CD8-positive, alpha-beta memory T cell (primary cell): ENCODE data around the gene EYA2. TPM values are rescaled to one million over a fixed set of nuclear protein-coding genes. Genes with fewer than 3 reads are reported as not detected.

Experiments
- CTCF ChIA-PET: fragments of 350-600 bp; sonication (Branson Sonifier 250); formaldehyde crosslinking; loops from one replicate; lab custom pipeline; 2021; ENCODE audit warnings: antibody characterized with exemption; lab: Charles Lee
- POLR2A ChIA-PET: fragments of 350-600 bp; sonication (Branson Sonifier 250); formaldehyde crosslinking; loops from one replicate; lab custom pipeline; 2021; ENCODE audit warnings: antibody characterized with exemption; lab: Charles Lee
- DNase-seq, 5 donors: peaks; one replicate each; pipeline versions ENCODE4 v3.0.0 to v3.0.0-alpha.2; 2020 to 2022; ENCODE audit warnings: mixed read lengths in 1 of 5
- H3K27ac ChIP-seq: one replicate; pipeline ENCODE4 v1.7.0; 2013; ENCODE audit warnings: low read depth, mild to moderate bottlenecking, low read length, moderate library complexity
- H3K27me3 ChIP-seq: 2 replicates; pipeline ENCODE4 v1.7.0; 2013; ENCODE audit warnings: low read length, mild to moderate bottlenecking; ENCODE audit not compliant: insufficient read depth, poor library complexity, severe bottlenecking
- H3K36me3 ChIP-seq: 2 replicates; pipeline ENCODE4 v1.7.0; 2013; ENCODE audit warnings: mild to moderate bottlenecking, low read length, moderate library complexity; ENCODE audit not compliant: insufficient read depth
- H3K4me1 ChIP-seq: 2 replicates; pipeline ENCODE4 v1.7.0; 2013; ENCODE audit warnings: mild to moderate bottlenecking, low read length, moderate library complexity; ENCODE audit not compliant: insufficient read depth
- H3K4me3 ChIP-seq: 2 replicates; pipeline ENCODE4 v1.7.0; 2013; ENCODE audit warnings: mild to moderate bottlenecking, low read length
- H3K9me3 ChIP-seq: 2 replicates; pipeline ENCODE4 v1.7.0; 2013; ENCODE audit warnings: mild to moderate bottlenecking, low read length
- H3K27ac Mint-ChIP-seq, 8 donors: one replicate each; pipeline ENCODE4 v1.8.0; 2020 to 2021; ENCODE audit warnings: mixed read lengths in 8 of 8, mild to moderate bottlenecking in 6 of 8, inconsistent platforms in 3 of 8, moderate library complexity in 3 of 8
- H3K27me3 Mint-ChIP-seq, 2 donors: one replicate each; pipeline ENCODE4 v1.8.0; 2020 to 2021; ENCODE audit warnings: mixed read lengths in 2 of 2, mild to moderate bottlenecking in 1 of 2, moderate library complexity in 1 of 2
- H3K36me3 Mint-ChIP-seq, 3 donors: one replicate each; pipeline ENCODE4 v1.8.0; 2020 to 2021; ENCODE audit warnings: mixed read lengths in 3 of 3, inconsistent platforms in 1 of 3, mild to moderate bottlenecking in 1 of 3
- H3K4me1 Mint-ChIP-seq, 3 donors: one replicate each; pipeline ENCODE4 v1.8.0; 2020 to 2021; ENCODE audit warnings: mixed read lengths in 3 of 3, inconsistent platforms in 1 of 3, mild to moderate bottlenecking in 1 of 3
- H3K4me3 Mint-ChIP-seq, 7 donors: one replicate each; pipeline ENCODE4 v1.8.0; 2020 to 2021; ENCODE audit warnings: mixed read lengths in 7 of 7, mild to moderate bottlenecking in 6 of 7, moderate library complexity in 4 of 7, inconsistent platforms in 2 of 7
- H3K9me3 Mint-ChIP-seq, 5 donors: one replicate each; pipeline ENCODE4 v1.8.0; 2020 to 2022; ENCODE audit warnings: mixed read lengths in 5 of 5, mild to moderate bottlenecking in 3 of 5, moderate library complexity in 2 of 5, inconsistent platforms in 1 of 5
- polyA plus RNA-seq: library from polyadenylated mRNA; unstranded; fragments of 300-500 nt; fragmentation: Illumina TruSeq; gene quantifications from one replicate; pipeline ENCODE4 v1.2.3, GENCODE V29; 2021
- total RNA-seq, 2 experiments: library from RNA; stranded (reverse); gene quantifications; one replicate each; pipeline ENCODE4 v1.2.3, GENCODE V29; 2021

Gene EYA2
- total and polyA plus RNA-seq, 3 experiments from 2014 or later: not detected

DNA sequence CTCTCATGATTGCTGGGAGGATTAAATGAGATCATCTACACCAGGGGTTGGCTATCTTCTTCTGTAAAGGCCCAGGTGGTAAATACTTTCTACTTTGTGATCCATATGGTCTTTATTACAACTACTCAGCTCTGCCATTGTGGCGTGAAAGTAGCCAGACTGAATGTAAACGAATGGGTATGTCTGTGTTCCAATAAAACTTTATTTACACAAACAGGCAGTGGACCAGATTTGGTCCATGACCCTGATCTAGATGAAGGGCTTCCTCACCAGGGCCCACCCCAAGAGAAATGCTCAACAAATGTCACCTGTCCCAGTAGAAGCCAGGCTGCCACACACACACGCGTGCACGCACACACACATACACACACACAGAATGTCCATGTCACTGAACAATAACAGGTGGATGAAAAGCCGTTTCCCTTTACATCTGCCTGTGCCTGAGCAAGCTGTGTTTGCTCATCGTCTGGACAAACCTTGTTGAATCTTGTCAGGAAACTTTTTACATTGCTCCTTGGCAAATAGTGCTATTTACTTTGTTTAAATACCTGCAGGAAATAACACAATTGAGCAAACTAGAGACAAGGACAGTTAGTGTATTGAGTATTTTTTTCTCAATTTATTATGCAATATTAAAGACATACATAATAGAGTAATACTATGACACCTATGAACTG, 114.3 kb downstream of the EYA2 start:
- Mint-ChIP-seq H3K4me3 (no peak overlapping the region), H3K36me3 (no peaks in the 10 kb centered on the region), H3K4me1 (no peaks in the 10 kb centered on the region), H3K9me3 (peaks cover 0 to 5% (median 2%) of the 10 kb centered on the region in 5 donors), H3K27me3 (peaks cover 14 to 19% of the 10 kb centered on the region in 2 donors), H3K27ac (no peak overlapping the region)
- POLR2A ChIA-PET: no interaction called here
- no peak overlapping the region for H3K27ac ChIP-seq
- no peaks in the 10 kb centered on the region for H3K36me3 ChIP-seq
- H3K27me3 ChIP-seq: no peaks in the 10 kb centered on the region
- DNase-seq: no peak
- H3K4me3 ChIP-seq: no peak overlapping the region
- no peaks in the 10 kb centered on the region for H3K4me1 ChIP-seq
- no peaks in the 10 kb centered on the region for H3K9me3 ChIP-seq
- CTCF ChIA-PET: no interaction called here

DNA sequence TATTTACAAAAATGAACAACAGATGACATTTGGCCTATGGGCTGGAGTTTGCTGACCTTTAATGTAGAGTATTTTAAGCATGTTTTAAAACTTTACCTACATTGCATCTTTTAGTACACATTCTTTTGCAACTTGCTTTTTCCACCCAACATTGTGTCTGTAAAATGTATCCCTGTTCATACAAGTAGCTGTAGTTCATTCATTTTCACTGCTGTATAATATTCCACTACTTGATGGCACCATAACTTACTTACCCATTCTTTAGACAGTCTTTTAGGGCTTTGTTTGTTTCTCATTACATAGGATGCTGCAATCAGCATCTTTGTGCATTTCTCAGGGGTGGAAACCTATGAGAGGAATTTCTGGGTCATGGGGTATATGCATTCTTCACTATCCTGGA, 115.1 kb downstream of the EYA2 start:
- Histone ChIP-seq H3K36me3 (no peaks in the 10 kb centered on the region), H3K4me3 (no peak overlapping the region), H3K27ac (no peak overlapping the region), H3K27me3 (no peaks in the 10 kb centered on the region), H3K9me3 (no peaks in the 10 kb centered on the region), H3K4me1 (no peaks in the 10 kb centered on the region)
- no peaks in the 10 kb centered on the region for H3K4me1 Mint-ChIP-seq
- H3K36me3 Mint-ChIP-seq: no peaks in the 10 kb centered on the region
- no peak overlapping the region for H3K4me3 Mint-ChIP-seq
- H3K9me3 Mint-ChIP-seq: peaks cover 0 to 5% (median 1%) of the 10 kb centered on the region in 5 donors
- CTCF ChIA-PET: no interaction called here
- H3K27me3 Mint-ChIP-seq: peaks cover 13 to 14% of the 10 kb centered on the region in 2 donors
- POLR2A ChIA-PET: no interaction called here
- DNase-seq: no peak
- H3K27ac Mint-ChIP-seq: no peak overlapping the region

DNA sequence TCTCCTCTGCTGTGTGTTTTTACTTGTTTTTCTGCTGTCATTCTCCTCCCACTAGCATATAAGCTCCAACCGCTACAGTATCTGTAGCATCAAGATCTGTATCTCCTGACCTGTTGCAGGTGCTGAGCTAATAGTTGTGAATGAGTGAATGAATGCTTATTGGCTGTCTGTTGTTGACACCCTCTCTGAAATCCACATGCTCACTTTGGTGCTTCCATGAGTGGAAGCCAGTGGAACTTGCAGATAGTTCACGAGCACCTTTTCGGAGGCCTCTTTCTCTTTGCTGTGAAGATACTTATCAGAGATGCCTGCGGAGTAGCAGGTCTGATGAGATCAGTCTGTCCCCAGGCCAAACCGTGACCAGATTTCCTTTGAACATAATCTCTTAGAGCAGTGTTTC, 117.3 kb downstream of the EYA2 start:
- H3K4me3 ChIP-seq: no peak overlapping the region
- CTCF ChIA-PET: no interaction called here
- H3K27ac ChIP-seq: no peak overlapping the region
- Mint-ChIP-seq H3K9me3 (peaks cover 0 to 4% (median 0%) of the 10 kb centered on the region in 5 donors), H3K36me3 (no peaks in the 10 kb centered on the region), H3K27ac (no peak overlapping the region), H3K27me3 (peaks cover 6 to 12% of the 10 kb centered on the region in 2 donors), H3K4me3 (no peak overlapping the region), H3K4me1 (no peaks in the 10 kb centered on the region)
- DNase-seq: no peak
- no peaks in the 10 kb centered on the region for H3K36me3 ChIP-seq
- no peaks in the 10 kb centered on the region for H3K4me1 ChIP-seq
- no peaks in the 10 kb centered on the region for H3K27me3 ChIP-seq
- no peaks in the 10 kb centered on the region for H3K9me3 ChIP-seq
- POLR2A ChIA-PET: no interaction called here

DNA sequence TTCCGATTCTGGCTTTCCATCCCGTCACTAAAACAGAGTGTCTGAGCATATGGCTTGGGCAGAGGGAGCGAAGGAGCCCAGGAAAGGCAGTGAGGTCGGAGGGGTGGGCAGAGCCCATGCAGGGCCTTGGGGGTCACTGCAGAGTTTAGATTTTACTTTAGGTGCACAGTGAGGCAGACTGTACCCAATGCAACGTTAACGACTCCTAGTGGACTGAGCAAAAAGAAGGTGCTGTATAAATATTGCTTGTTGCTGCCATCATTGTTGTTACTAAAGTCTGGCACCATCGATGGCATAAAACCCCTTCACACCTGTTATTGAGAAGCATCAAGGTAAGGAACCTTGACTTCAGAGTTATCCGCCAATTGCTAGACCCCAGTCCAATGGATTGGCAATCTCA, 119.0 kb downstream of the EYA2 start:
- CTCF ChIA-PET: no interaction called here
- no peaks in the 10 kb centered on the region for H3K4me1 Mint-ChIP-seq
- POLR2A ChIA-PET: no interaction called here
- H3K9me3 Mint-ChIP-seq: peaks cover 0 to 2% (median 0%) of the 10 kb centered on the region in 5 donors
- Histone ChIP-seq H3K27me3 (no peaks in the 10 kb centered on the region), H3K4me3 (no peak overlapping the region), H3K27ac (no peak overlapping the region), H3K9me3 (no peaks in the 10 kb centered on the region), H3K4me1 (no peaks in the 10 kb centered on the region), H3K36me3 (no peaks in the 10 kb centered on the region)
- DNase-seq: no peak
- H3K27me3 Mint-ChIP-seq: peaks cover 9 to 14% of the 10 kb centered on the region in 2 donors
- no peak overlapping the region for H3K27ac Mint-ChIP-seq
- H3K4me3 Mint-ChIP-seq: no peak overlapping the region
- H3K36me3 Mint-ChIP-seq: no peaks in the 10 kb centered on the region

DNA sequence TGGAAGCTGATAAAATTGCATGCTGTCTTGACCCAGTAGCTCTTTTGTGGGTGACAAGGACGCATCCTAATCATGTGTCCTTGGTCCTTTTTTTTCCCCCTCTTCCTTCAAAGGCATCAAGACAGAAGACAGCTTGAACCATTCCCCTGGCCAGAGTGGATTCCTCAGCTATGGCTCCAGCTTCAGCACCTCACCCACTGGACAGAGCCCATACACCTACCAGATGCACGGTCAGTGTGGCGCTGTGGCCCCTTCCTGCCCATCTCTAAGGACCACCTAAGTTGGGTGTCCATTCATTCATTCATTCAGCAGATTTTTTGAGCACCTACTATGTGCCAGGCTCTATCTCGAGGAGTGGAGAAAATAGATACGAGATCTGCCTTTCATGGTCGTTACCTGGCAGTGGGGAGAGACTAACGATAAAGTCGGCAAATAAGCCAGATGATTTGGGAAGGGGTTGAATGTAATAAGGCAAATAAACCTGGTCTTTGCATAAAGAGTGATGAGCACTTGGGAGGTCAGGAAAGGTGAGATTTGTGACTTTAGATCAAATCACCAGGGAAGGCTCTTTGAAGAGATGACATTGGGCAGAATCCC, 121.5 kb downstream of the EYA2 start:
- H3K4me1 ChIP-seq: no peaks in the 10 kb centered on the region
- no peaks in the 10 kb centered on the region for H3K27me3 ChIP-seq
- H3K4me3 Mint-ChIP-seq: no peak overlapping the region
- H3K4me3 ChIP-seq: no peak overlapping the region
- no peak overlapping the region for H3K27ac ChIP-seq
- no peaks in the 10 kb centered on the region for H3K9me3 ChIP-seq
- H3K27me3 Mint-ChIP-seq: peaks cover 13 to 14% of the 10 kb centered on the region in 2 donors
- H3K9me3 Mint-ChIP-seq: peaks cover 0 to 4% (median 0%) of the 10 kb centered on the region in 5 donors
- no peak for DNase-seq
- CTCF ChIA-PET: interaction anchor here (1.4 kb wide), 1 partner anchor 10 kb away, joined by 3 read pairs; no protein-coding TSS in a partner anchor
- no peaks in the 10 kb centered on the region for H3K36me3 Mint-ChIP-seq
- H3K4me1 Mint-ChIP-seq: no peaks in the 10 kb centered on the region
- no peak overlapping the region for H3K27ac Mint-ChIP-seq
- POLR2A ChIA-PET: no interaction called here
- H3K36me3 ChIP-seq: no peaks in the 10 kb centered on the region

DNA sequence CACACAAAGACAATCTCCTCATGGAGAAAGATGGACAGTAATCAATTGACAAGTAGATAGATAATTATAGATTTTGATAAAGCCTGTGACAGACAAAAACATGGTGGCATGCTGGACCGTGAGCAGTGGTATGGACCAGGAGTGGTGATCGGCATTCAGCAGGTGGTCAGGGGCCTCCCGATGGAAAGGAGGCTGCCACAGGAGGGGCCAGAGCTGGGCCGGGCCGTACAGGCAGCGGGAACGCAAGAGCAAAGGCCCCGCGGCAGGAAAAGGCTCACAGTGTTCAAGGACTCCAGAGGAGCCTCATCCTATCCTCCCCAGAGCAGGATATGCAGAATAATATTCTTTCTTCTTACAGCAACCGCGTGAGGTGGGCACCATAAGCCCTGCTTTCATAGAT, 123.7 kb downstream of the EYA2 start:
- Histone ChIP-seq H3K27me3 (no peaks in the 10 kb centered on the region), H3K4me3 (no peak overlapping the region), H3K9me3 (no peaks in the 10 kb centered on the region), H3K36me3 (no peaks in the 10 kb centered on the region), H3K4me1 (no peaks in the 10 kb centered on the region), H3K27ac (no peak overlapping the region)
- ChIA-PET CTCF (no interaction called here), POLR2A (no interaction called here)
- Mint-ChIP-seq H3K27ac (no peak overlapping the region), H3K27me3 (peaks cover 6 to 14% of the 10 kb centered on the region in 2 donors), H3K36me3 (no peaks in the 10 kb centered on the region), H3K4me1 (no peaks in the 10 kb centered on the region), H3K9me3 (peaks cover 0 to 2% (median 0%) of the 10 kb centered on the region in 5 donors), H3K4me3 (no peak overlapping the region)
- no peak for DNase-seq

DNA sequence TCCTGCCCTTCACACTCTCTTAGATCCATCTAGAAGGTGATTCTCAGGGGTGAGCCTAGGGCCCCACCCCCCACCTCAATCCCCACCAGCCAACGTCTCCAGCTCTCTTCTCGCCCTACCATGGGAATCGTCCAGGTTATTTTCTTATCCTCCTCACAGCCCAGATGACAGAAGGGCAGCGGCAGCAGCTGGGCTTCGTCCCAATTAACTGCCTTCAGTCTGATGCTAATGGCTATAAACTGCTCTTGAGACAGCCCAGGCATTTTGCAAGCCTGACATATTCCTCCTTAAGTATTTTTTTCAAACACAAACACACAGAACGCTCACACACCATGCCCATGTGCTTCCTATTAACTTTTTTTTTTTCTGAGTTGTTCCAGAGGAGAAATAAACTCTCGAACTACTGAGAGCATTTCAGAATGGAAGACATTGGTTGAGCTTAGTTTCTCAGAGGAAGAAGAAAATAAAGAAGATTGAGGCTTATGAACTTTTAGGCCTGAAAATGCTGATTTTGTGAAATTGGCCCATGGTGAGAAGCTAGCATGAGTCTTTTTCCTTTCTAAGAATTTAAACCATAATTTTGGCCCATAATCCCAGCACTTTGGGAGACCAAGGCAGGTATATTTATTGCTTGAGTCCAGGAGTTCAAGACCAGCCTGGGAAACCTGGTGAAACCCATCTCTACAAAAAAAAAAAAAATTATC, 124.6 kb downstream of the EYA2 start:
- Mint-ChIP-seq H3K9me3 (peaks cover 0 to 2% (median 0%) of the 10 kb centered on the region in 5 donors), H3K27ac (no peak overlapping the region), H3K36me3 (no peaks in the 10 kb centered on the region), H3K4me1 (no peaks in the 10 kb centered on the region), H3K27me3 (peaks cover 7 to 19% of the 10 kb centered on the region in 2 donors), H3K4me3 (peak overlapping the region in 1 of 7 donors; percentile 63)
- H3K4me3 ChIP-seq: no peak overlapping the region
- no peak overlapping the region for H3K27ac ChIP-seq
- H3K36me3 ChIP-seq: no peaks in the 10 kb centered on the region
- no peaks in the 10 kb centered on the region for H3K9me3 ChIP-seq
- DNase-seq: no peak
- ChIA-PET CTCF (no interaction called here), POLR2A (no interaction called here)
- H3K4me1 ChIP-seq: no peaks in the 10 kb centered on the region
- no peaks in the 10 kb centered on the region for H3K27me3 ChIP-seq

DNA sequence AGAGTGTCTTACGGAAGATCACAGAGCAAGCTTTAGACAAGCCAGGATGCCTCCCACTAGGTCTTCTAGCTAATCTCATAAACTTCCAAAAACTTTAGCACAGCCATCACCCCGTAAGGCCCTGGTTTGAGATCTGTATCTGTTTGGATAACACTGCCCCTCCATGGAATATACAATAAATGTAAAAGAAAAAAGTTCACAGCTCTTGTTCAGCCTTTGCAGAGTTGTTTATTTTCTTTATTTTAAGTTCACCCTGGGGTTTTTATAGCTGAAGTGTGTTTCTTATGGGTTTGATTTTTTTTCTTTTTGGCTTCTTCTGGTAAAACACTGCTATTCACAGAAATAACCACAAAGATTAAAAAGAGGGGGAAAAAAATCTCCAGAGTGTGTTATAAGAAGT, 125.6 kb downstream of the EYA2 start:
- Histone ChIP-seq H3K9me3 (no peaks in the 10 kb centered on the region), H3K4me3 (no peak overlapping the region), H3K4me1 (no peaks in the 10 kb centered on the region), H3K36me3 (no peaks in the 10 kb centered on the region), H3K27ac (no peak overlapping the region), H3K27me3 (no peaks in the 10 kb centered on the region)
- no peak for DNase-seq
- ChIA-PET CTCF (no interaction called here), POLR2A (no interaction called here)
- H3K27ac Mint-ChIP-seq: no peak overlapping the region
- no peak overlapping the region for H3K4me3 Mint-ChIP-seq
- H3K9me3 Mint-ChIP-seq: peaks cover 0 to 2% (median 0%) of the 10 kb centered on the region in 5 donors
- H3K36me3 Mint-ChIP-seq: no peaks in the 10 kb centered on the region
- H3K4me1 Mint-ChIP-seq: no peaks in the 10 kb centered on the region
- peaks cover 10 to 25% of the 10 kb centered on the region in 2 donors for H3K27me3 Mint-ChIP-seq
